GM19455 (cell line): ENCODE data around the gene ARF5.

ENCODE experiments used
- ATAC-seq: cut with Tn5 transposase; IDR thresholded peaks from one replicate; pipeline ENCODE4 v1.9.1; 2021; ENCODE audit not compliant: unreplicated experiment

The ARF5 gene

DNA sequence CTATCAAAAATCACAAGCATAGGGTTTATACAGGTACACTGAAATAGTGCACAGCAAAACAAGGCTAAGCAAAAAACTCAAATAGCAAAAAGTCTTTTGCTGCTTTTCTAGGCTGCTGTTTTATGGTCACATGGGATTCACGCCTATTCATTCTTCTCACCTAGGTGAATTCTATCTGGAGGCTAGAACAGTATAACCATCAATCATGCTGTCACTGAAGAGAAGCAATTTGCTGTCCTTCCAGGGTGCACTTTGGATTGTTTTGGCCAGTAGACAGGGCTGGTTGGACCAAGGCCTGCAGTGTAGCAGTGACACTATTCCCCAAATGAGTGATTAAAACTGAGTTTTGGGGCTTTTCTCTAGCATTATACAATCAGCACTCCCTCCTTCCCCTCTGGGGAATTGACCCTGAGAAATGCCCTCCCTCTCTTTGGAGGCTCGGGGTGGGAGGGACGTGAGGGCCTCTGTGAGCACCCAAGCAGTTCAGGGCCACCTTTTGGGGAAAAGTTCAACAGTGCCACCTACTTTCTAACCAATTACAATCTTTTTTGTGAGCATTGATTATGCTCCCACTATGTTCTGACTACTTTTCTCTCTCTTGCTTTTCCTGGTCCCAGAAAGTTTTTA is 47.6 kb downstream of the ARF5 start:
- no peak for ATAC-seq

DNA sequence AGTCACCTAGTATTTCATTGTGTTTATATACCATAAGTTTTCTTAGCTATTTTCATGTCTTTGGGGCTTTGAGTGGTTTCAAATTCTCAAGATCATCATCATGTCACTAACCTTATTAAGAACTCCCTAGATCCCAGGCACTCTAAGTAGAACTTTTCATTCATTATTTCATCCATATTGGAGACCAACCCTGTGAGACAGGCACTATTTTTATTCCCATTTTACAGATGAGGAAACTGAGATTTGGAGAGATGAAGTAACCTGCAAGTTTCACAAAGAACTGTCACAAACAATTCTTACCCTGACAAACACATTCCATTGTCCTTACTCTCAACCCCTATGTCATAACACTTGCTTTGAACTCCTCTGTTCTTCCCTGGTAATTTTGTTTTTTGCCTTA is 50.0 kb downstream of the ARF5 start:
- no peak for ATAC-seq
